Measurements from ENCODE around the gene RGL3. TPM values are rescaled to one million over a fixed set of nuclear protein-coding genes. Genes with fewer than 3 reads are reported as not detected.

RGL3 gene
- total RNA-seq, result 4.8 and 6.4 TPM in 2 replicates

GRCh38 chr19:11418549-11419506 is at the start of gene RGL3:
Gene RGL3, minus strand, starts transcription at chr19:11419314. Its CDS starts 36 bp downstream, at chr19:11419278.

GRCh38 chr19:11435057-11435832 is 16.1 kb upstream of the RGL3 start, which contains the start of the genes ODAD3 and PRKCSH:
Gene ODAD3, minus strand, starts transcription at chr19:11435121. Its CDS starts 105 bp downstream, at chr19:11435016.
Gene PRKCSH, plus strand, starts transcription at chr19:11435635. Its CDS starts 483 bp downstream, at chr19:11436118.

GRCh38 chr19:11374433-11375142 is 44.5 kb downstream of the RGL3 start, which contains the start of gene SWSAP1:
Gene SWSAP1, plus strand, starts transcription at chr19:11374666. Its CDS starts 15 bp downstream, at chr19:11374681.

GRCh38 chr19:11355160-11356073 is 63.7 kb downstream of the RGL3 start, which contains the start of gene PLPPR2:
Gene PLPPR2, plus strand, starts transcription at chr19:11355432. Its CDS starts 2,242 bp downstream, at chr19:11357674.

GRCh38 chr19:11346104-11346940 is 72.8 kb downstream of the RGL3 start, which contains the start of the genes CCDC159 and TMEM205:
Gene CCDC159, plus strand, starts transcription at chr19:11346519. Its CDS starts 88 bp downstream, at chr19:11346607.
Gene TMEM205, minus strand, starts transcription at chr19:11346268. Its CDS starts 649 bp downstream, at chr19:11345619.

Other genes starting within 250 kb of the RGL3 start
- gene KANK2, start 221.8 kb downstream of the RGL3 start, total RNA-seq, result 364 and 439 TPM in 2 replicates
- not detected in 2 replicates for gene ANGPTL8, start 179.7 kb downstream of the RGL3 start, total RNA-seq
- gene DOCK6, start 156.8 kb downstream of the RGL3 start, total RNA-seq, result 26.1 and 43.8 TPM in 2 replicates
- not detected in 2 replicates for gene TSPAN16, start 123.2 kb downstream of the RGL3 start, total RNA-seq
- gene RAB3D, start 79.7 kb downstream of the RGL3 start, total RNA-seq, result 10.8 and 26.4 TPM in 2 replicates
- 39.3 and 42.4 TPM in 2 replicates for gene TMEM205, start 73.0 kb downstream of the RGL3 start, total RNA-seq
- gene CCDC159, start 72.8 kb downstream of the RGL3 start, total RNA-seq, result 8.3 and 12.1 TPM in 2 replicates
- 31.2 and 34.9 TPM in 2 replicates for gene PLPPR2, start 63.9 kb downstream of the RGL3 start, total RNA-seq
- gene SWSAP1, start 44.6 kb downstream of the RGL3 start, total RNA-seq, result 0.50 and 0.65 TPM in 2 replicates
- gene EPOR, start 35.0 kb downstream of the RGL3 start, total RNA-seq, result 12.6 and 12.7 TPM in 2 replicates
- 0.23 and 0.26 TPM in 2 replicates for gene ODAD3, start 15.8 kb upstream of the RGL3 start, total RNA-seq
- gene PRKCSH, start 16.3 kb upstream of the RGL3 start, total RNA-seq, result 443 and 455 TPM in 2 replicates
- not detected in 2 replicates for gene ELAVL3, start 61.7 kb upstream of the RGL3 start, total RNA-seq
- 5.2 and 6.1 TPM in 2 replicates for gene ZNF653, start 86.5 kb upstream of the RGL3 start, total RNA-seq
- 26.6 and 26.8 TPM in 2 replicates for gene ECSIT, start 109.8 kb upstream of the RGL3 start, total RNA-seq
- 25.2 and 31.1 TPM in 2 replicates for gene CNN1, start 119.5 kb upstream of the RGL3 start, total RNA-seq
- 27.5 and 28.2 TPM in 2 replicates for gene ELOF1, start 139.9 kb upstream of the RGL3 start, total RNA-seq
- gene ACP5, start 158.3 kb upstream of the RGL3 start, total RNA-seq, result 2.4 TPM in 2 replicates
- 15.2 and 16.5 TPM in 2 replicates for gene ZNF627, start 178.2 kb upstream of the RGL3 start, total RNA-seq

All from smooth muscle cell of the pulmonary artery (primary cell).